Spleen (tissue), 11 donors: ENCODE results near the gene KREMEN2. TPM values are rescaled to one million over a fixed set of nuclear protein-coding genes. Genes with fewer than 3 reads are reported as not detected.

Experiments
- DNase-seq: peaks from one replicate; pipeline ENCODE4 v3.0.0-alpha.2; 2020
- H3K27ac ChIP-seq, 8 donors: fragments of 200-600 bp; sonication (generic) in 7 of 8; 1 replicate in 4 of 8; 2 replicates in 4 of 8; pipeline versions ENCODE4 v1.5.0 to v1.8.0; 2016 to 2021; ENCODE audit warnings: inconsistent platforms in 4 of 8, mild to moderate bottlenecking in 4 of 8, moderate library complexity in 1 of 8
- H3K27me3 ChIP-seq, 7 donors: fragments of 200-600 bp; sonication (generic) in 6 of 7; replicated peaks in 1 of 7; 1 replicate in 4 of 7; 2 replicates in 3 of 7; pipeline versions ENCODE4 v1.5.0 to v1.8.0; 2016 to 2021; ENCODE audit warnings: inconsistent platforms in 3 of 7, mild to moderate bottlenecking in 1 of 7
- H3K36me3 ChIP-seq, 6 donors: fragments of 200-600 bp; sonication (generic) in 5 of 6; 1 replicate in 4 of 6; 2 replicates in 2 of 6; pipeline versions ENCODE4 v1.5.0 to v1.8.0; 2016 to 2021; ENCODE audit warnings: inconsistent platforms in 2 of 6
- H3K4me1 ChIP-seq, 6 donors: fragments of 200-600 bp; sonication (generic) in 5 of 6; 1 replicate in 3 of 6; 2 replicates in 3 of 6; pipeline versions ENCODE4 v1.5.0 to v1.8.0; 2016 to 2021; ENCODE audit warnings: inconsistent platforms in 3 of 6
- H3K4me3 ChIP-seq, 8 donors: fragments of 200-600 bp; sonication (generic) in 7 of 8; 1 replicate in 4 of 8; 2 replicates in 4 of 8; pipeline versions ENCODE4 v1.5.0 to v1.8.0; 2016 to 2021; ENCODE audit warnings: inconsistent platforms in 4 of 8, mild to moderate bottlenecking in 4 of 8, moderate library complexity in 2 of 8
- H3K9me3 ChIP-seq, 8 donors: fragments of 200-600 bp; sonication (generic) in 7 of 8; 1 replicate in 4 of 8; 2 replicates in 4 of 8; pipeline versions ENCODE4 v1.5.0 to v1.8.0; 2016 to 2021; ENCODE audit warnings: inconsistent platforms in 4 of 8
- POLR2A ChIP-seq, 3 donors: fragments of 450-650 bp; IDR thresholded peaks; one replicate each; pipeline ENCODE4 v1.5.1; 2017; ENCODE audit warnings: antibody characterized with exemption in 3 of 3, mild to moderate bottlenecking in 1 of 3
- POLR2AphosphoS5 ChIP-seq, 3 donors: sonication (generic); formaldehyde crosslinking; IDR thresholded peaks; one replicate each; pipeline ENCODE4 v1.5.1; 2017; ENCODE audit warnings: antibody characterized with exemption in 3 of 3
- WGBS, 5 donors: extraction: QIAGEN DNeasy Blood & Tissue Kit in 3 of 5; methylation state at CpG; one replicate each; pipeline versions ENCODE4 v1.1.5 to v1.1.7; 2013 to 2018; 5-methylcytosine and 5-hydroxymethylcytosine counted together
- intact Hi-C: fragments of 100-400 bp; cut with DNase I; formaldehyde crosslinking; loops from one replicate; pipeline ENCODE4 v1.15.0; 2023; ENCODE audit warnings: low total_unique reads
- polyA plus RNA-seq, 3 donors: library from polyadenylated mRNA; stranded (reverse); fragments of 200-250 nt; gene quantifications; one replicate each; pipeline ENCODE4 v1.2.1, GENCODE V29; 2013
- total RNA-seq, 7 donors: library from RNA; depleted of rRNA in 3 of 7; stranded (reverse); fragments of >200 nt in 3 of 7; fragmentation: NEBNext Ultra II Directional in 4 of 7; extraction: Animal tissue kit (Norgen Biotek cat#: 25700) in 4 of 7; gene quantifications; one replicate each; pipeline versions ENCODE4 v1.1.0 to v1.2.1, GENCODE V29; 2016 to 2021
- TF ChIP-seq, protein P1 (sequence below), 11 experiments: fragments of 200-600 bp in 7 of 11; fragments of 450-650 bp in 4 of 11; sonication (generic) in 4 of 11; IDR thresholded peaks in 8 of 11; conservative IDR thresholded peaks in 3 of 11; 1 replicate in 7 of 11; 2 replicates in 4 of 11; pipeline versions ENCODE4 v1.4.0 to v1.8.0; 2016 to 2021; ENCODE audit warnings: antibody characterized with exemption in 11 of 11, inconsistent platforms in 4 of 11, mild to moderate bottlenecking in 1 of 11
- donor health status: healthy with polysubstance abuse.
- donor health status: DM: no; HTN: no; CAD: no; lungs with moderate emphysema.
- donor health status: DM: no; HTN: no; CAD: no.
- donor health status: Bipolar disorder and iron deficiency.
- donor health status: healthy.
- donor health status: DM: no; HTN: no; CAD: no.
- donor health status: DM: yes; HTN: yes; CAD: no.

Gene KREMEN2
- total and polyA plus RNA-seq, 10 donors, result 0.40 to 1.2 (median 0.42) TPM; not detected in 5

DNA sequence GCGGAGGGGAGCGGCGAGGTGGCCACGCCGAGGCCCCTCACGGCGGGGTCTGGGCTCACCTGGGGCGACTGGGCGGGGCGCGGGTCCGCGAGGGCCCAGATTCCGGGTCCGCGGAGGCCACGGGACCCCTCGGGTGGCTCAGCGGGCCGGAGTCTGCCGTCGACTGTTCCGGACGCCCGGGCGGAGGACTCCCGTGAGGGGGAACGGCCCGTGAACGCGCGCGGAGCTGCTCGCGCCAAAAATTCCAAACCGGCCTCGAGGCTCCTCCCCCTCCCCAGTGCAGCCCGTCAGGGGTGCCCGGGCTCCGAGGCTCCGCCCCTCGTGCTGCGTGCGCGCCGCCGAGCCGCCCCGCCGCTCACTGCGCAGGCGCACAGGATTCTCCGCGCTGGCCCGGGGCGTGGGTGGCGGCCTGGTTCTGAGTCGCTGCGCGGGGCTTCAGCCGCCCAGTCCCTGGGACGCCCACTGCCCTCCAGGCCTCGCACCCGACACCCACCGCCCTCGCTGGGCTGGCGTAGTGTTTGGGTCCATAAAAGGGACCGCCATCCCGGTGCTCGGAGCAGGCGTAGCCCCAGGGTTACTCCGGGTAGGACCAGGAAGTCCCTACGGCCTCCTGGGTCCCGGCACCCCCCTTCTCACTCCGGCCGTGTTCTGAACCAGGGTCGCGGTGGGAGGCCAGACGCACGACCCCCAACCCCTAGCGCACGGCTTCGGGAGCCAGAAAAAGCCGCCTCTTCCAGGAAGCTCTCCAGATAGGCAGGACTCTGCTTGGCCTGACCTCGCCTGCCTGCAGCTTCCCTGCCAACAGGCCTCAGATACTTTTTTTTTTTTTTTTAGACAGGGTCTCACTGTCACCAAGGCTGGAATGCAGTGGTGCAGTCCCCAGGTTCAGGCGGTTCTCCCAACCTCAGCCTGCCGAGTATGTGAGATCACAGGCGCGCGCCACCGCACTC lies 16.4 kb downstream of the KREMEN2 start, which contains the start of gene PKMYT1:
PKMYT1 (minus strand) TSS at position 220 of the 950 bp plus-strand sequence. CDS start 789 bp downstream, outside the sequence.
- whole genome bisulfite sequencing, 5 donors, result 6 to 14% (median 7%) methylated on average over 41 to 91 of the region's 91 CpGs
- TF ChIP-seq, protein P1, sequence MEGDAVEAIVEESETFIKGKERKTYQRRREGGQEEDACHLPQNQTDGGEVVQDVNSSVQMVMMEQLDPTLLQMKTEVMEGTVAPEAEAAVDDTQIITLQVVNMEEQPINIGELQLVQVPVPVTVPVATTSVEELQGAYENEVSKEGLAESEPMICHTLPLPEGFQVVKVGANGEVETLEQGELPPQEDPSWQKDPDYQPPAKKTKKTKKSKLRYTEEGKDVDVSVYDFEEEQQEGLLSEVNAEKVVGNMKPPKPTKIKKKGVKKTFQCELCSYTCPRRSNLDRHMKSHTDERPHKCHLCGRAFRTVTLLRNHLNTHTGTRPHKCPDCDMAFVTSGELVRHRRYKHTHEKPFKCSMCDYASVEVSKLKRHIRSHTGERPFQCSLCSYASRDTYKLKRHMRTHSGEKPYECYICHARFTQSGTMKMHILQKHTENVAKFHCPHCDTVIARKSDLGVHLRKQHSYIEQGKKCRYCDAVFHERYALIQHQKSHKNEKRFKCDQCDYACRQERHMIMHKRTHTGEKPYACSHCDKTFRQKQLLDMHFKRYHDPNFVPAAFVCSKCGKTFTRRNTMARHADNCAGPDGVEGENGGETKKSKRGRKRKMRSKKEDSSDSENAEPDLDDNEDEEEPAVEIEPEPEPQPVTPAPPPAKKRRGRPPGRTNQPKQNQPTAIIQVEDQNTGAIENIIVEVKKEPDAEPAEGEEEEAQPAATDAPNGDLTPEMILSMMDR (IDR thresholded peaks at IDR 0.05 in 8 of 11, conservative IDR thresholded peaks at IDR 0.05 in 3 of 11), result peak in 1 of 11 experiments; percentile 36
- TF ChIP-seq POLR2AphosphoS5 (IDR thresholded peaks at IDR 0.05) (peak; percentile 99), POLR2A (IDR thresholded peaks at IDR 0.05) (peak; percentile 39 to 94 (median 91))
- peak within 1 kb of the TSS; percentile 49 to 90 (median 73) for H3K4me3 ChIP-seq
- intact Hi-C loops, result no loop called here
- peak; percentile 98 for DNase-seq
- H3K9me3 ChIP-seq, result no peaks in the 10 kb centered on the region
- peaks cover 0 to 23% (median 0%) of the 10 kb centered on the region in 6 donors for H3K36me3 ChIP-seq
- peaks cover 0 to 21% (median 5%) of the 10 kb centered on the region in 7 donors for H3K27me3 ChIP-seq
- H3K4me1 ChIP-seq, result peaks cover 16 to 57% (median 35%) of the 10 kb centered on the region in 6 donors
- peak within 1 kb of the TSS; percentile 87 to 94 (median 91) for H3K27ac ChIP-seq

DNA sequence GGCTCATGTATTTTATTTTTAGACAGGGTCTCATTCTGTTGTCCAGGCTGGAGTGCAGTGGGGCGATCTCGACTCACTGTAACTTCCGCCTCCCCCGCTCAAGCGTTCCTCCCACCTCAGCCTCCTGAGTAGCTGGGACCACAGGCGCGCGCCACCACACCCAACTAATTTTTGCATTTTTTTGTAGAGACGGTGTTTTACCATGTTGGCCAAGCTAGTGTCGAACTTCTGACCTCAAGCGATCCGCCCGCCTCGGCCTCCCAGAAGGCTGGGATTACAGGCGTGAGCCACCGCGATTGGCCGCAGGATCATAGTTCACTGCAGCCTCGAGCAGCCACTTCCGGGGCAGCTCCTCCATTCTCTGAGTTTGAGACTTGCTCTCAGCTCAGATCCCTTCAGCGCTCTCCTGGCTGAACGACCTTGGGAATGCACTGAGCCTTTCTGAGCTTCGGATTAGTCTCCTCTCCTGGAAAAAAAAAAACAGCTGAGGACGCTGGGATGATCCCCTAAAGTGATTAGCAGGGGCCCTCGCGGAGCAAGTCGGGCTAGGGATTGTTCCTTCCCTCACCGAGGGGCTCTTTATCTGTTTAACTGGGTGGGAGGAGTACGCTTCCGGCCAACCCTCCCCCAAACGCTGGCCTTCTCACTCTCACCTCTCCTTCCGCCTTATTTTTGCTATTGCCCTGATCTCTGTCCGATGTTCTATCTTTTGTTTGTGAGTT lies 17.3 kb downstream of the KREMEN2 start:
- TF ChIP-seq POLR2AphosphoS5 (IDR thresholded peaks at IDR 0.05), result no peak
- no peak for TF ChIP-seq POLR2A (IDR thresholded peaks at IDR 0.05)
- TF ChIP-seq, protein P1 (IDR thresholded peaks at IDR 0.05 in 8 of 11, conservative IDR thresholded peaks at IDR 0.05 in 3 of 11), result no peak
- no peak for DNase-seq
- H3K36me3 ChIP-seq, result peaks cover 0 to 14% (median 0%) of the 10 kb centered on the region in 6 donors
- peak overlapping the region in 4 of 8 donors; percentile 89 to 94 (median 92) for H3K27ac ChIP-seq
- peak overlapping the region in 5 of 8 donors; percentile 64 to 90 (median 73) for H3K4me3 ChIP-seq
- WGBS, 5 donors, result 63 to 82% (median 63%) methylated on average over 33 of the region's 33 CpGs
- intact Hi-C loops, result no loop called here
- H3K27me3 ChIP-seq, result peaks cover 0 to 22% (median 5%) of the 10 kb centered on the region in 7 donors
- H3K4me1 ChIP-seq, result peaks cover 16 to 64% (median 38%) of the 10 kb centered on the region in 6 donors
- H3K9me3 ChIP-seq, result no peaks in the 10 kb centered on the region

DNA sequence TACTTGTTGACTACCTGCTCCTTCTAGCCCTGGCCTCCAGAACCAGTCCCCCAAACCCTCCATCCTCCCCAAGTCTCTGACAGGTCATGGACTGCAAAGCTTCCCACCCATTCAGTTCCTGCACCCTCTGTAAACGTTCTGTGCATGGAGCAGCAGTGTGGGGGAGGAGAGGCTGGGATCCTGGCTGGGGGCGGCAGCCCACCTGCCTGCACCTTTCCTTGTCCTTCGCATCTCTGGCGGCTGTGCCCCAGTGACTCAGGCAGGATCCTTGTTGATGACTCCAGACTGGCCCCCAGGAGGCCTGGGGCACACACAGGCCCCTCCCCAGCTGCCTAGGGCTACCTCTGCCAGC lies 17.8 kb downstream of the KREMEN2 start:
- Histone ChIP-seq H3K36me3 (peaks cover 0 to 9% (median 0%) of the 10 kb centered on the region in 6 donors), H3K4me1 (peaks cover 16 to 65% (median 38%) of the 10 kb centered on the region in 6 donors), H3K27me3 (peaks cover 0 to 26% (median 5%) of the 10 kb centered on the region in 7 donors), H3K27ac (peak overlapping the region in 1 of 8 donors; percentile 91), H3K4me3 (no peak overlapping the region), H3K9me3 (no peaks in the 10 kb centered on the region)
- WGBS, 5 donors, result 65 to 85% (median 75%) methylated on average over 4 of the region's 4 CpGs
- DNase-seq, result no peak
- no peak for TF ChIP-seq POLR2A (IDR thresholded peaks at IDR 0.05)
- TF ChIP-seq, protein P1 (IDR thresholded peaks at IDR 0.05 in 8 of 11, conservative IDR thresholded peaks at IDR 0.05 in 3 of 11), result no peak
- no peak for TF ChIP-seq POLR2AphosphoS5 (IDR thresholded peaks at IDR 0.05)
- intact Hi-C loops, result no loop called here
